Activated CD4-positive, alpha-beta T cell treated with anti-CD3 and anti-CD28 coated beads for 36 hours (primary cell): ENCODE measurements around the gene ICE2. TPM values are rescaled to one million over a fixed set of nuclear protein-coding genes. Genes with fewer than 3 reads are reported as not detected.

Experiments
- ATAC-seq: fragments of 200-7000 bp; cut with Tn5 transposase; one replicate; pipeline ENCODE4 v1.10.0; 2021; ENCODE audit warnings: mild to moderate bottlenecking, moderate library complexity
- CTCF ChIA-PET: fragments of 350-600 bp; sonication (Branson Sonifier 250); formaldehyde crosslinking; loops from one replicate; lab custom pipeline; 2021; ENCODE audit warnings: antibody characterized with exemption; lab: Charles Lee
- POLR2A ChIA-PET: fragments of 350-600 bp; sonication (Branson Sonifier 250); formaldehyde crosslinking; loops from one replicate; lab custom pipeline; 2021; ENCODE audit warnings: antibody characterized with exemption, inconsistent platforms; lab: Charles Lee
- DNase-seq: peaks from one replicate; pipeline ENCODE4 v3.0.0-alpha.2; 2020
- H3K27ac Mint-ChIP-seq: one replicate; pipeline ENCODE4 v1.8.0; 2021; ENCODE audit warnings: mixed read lengths
- H3K27me3 Mint-ChIP-seq: one replicate; pipeline ENCODE4 v1.8.0; 2021; ENCODE audit warnings: mixed read lengths
- H3K36me3 Mint-ChIP-seq: one replicate; pipeline ENCODE4 v1.8.0; 2021; ENCODE audit warnings: low read depth, mixed read lengths
- H3K4me1 Mint-ChIP-seq: one replicate; pipeline ENCODE4 v1.8.0; 2021; ENCODE audit warnings: mixed read lengths
- H3K4me3 Mint-ChIP-seq: one replicate; pipeline ENCODE4 v1.8.0; 2021; ENCODE audit warnings: mild to moderate bottlenecking, moderate library complexity, mixed read lengths
- H3K9me3 Mint-ChIP-seq: one replicate; pipeline ENCODE4 v1.8.0; 2021; ENCODE audit warnings: low read depth, mixed read lengths
- intact Hi-C, 2 experiments: fragments of 100-400 bp; cut with DNase I in 1 of 2; cut with micrococcal nuclease in 1 of 2; formaldehyde crosslinking; loops; one replicate each; pipeline versions ENCODE4 v1.14.2 to v1.15.1; 2022 to 2024; cut with DNase I, micrococcal nuclease
- total RNA-seq, 2 experiments: library from RNA; stranded (reverse); gene quantifications; one replicate each; pipeline ENCODE4 v1.2.3, GENCODE V29; 2021

The ICE2 gene
- total RNA-seq, 2 experiments from 2014 or later: 72.8 to 81.6 TPM

GRCh38 chr15:60494108-60494507 is 15.2 kb upstream of the ICE2 start:
- CTCF ChIA-PET: interaction anchor here (1.2 to 1.8 kb wide), 3 partner anchors 11 to 91 kb away, joined by 4 read pairs; no protein-coding TSS in a partner anchor
- Mint-ChIP-seq H3K9me3 (no peaks in the 10 kb centered on the region), H3K4me1 (peaks cover 2% of the 10 kb centered on the region), H3K4me3 (no peak overlapping the region), H3K27ac (no peak overlapping the region), H3K27me3 (no peaks in the 10 kb centered on the region), H3K36me3 (peaks cover 14% of the 10 kb centered on the region)
- intact Hi-C loops: no loop called here
- DNase-seq: no peak
- ATAC-seq: no peak
- POLR2A ChIA-PET: interaction anchor here (0.6 to 0.7 kb wide), 2 partner anchors 14 to 346 kb away, joined by 3 to 5 read pairs; no protein-coding TSS in a partner anchor

GRCh38 chr15:60493166-60493565 is 14.2 kb upstream of the ICE2 start:
- ChIA-PET CTCF (interaction anchor here (1.2 kb wide), 1 partner anchor 10 kb away, joined by 4 read pairs; no protein-coding TSS in a partner anchor), POLR2A (no interaction called here)
- no peak for DNase-seq
- Mint-ChIP-seq H3K27ac (no peak overlapping the region), H3K4me3 (no peak overlapping the region), H3K4me1 (peaks cover 2% of the 10 kb centered on the region), H3K36me3 (peaks cover 11% of the 10 kb centered on the region), H3K27me3 (no peaks in the 10 kb centered on the region), H3K9me3 (no peaks in the 10 kb centered on the region)
- ATAC-seq: no peak
- intact Hi-C loops: no loop called here

- ATAC-seq (no peak), DNase-seq (no peak)
- H3K27me3 Mint-ChIP-seq: no peaks in the 10 kb centered on the region
- no peak overlapping the region for H3K27ac Mint-ChIP-seq
- H3K36me3 Mint-ChIP-seq: no peaks in the 10 kb centered on the region
- ChIA-PET CTCF (no interaction called here), POLR2A (no interaction called here)
- peaks cover 16% of the 10 kb centered on the region for H3K4me1 Mint-ChIP-seq
- intact Hi-C loops: no loop called here
- H3K9me3 Mint-ChIP-seq: no peaks in the 10 kb centered on the region
- H3K4me3 Mint-ChIP-seq: no peak overlapping the region
Measured at GRCh38 chr15:60486742-60487141, 7.8 kb upstream of the ICE2 start.

- no peak overlapping the region for H3K4me3 Mint-ChIP-seq
- peaks cover 18% of the 10 kb centered on the region for H3K4me1 Mint-ChIP-seq
- no peak for DNase-seq
- no peaks in the 10 kb centered on the region for H3K27me3 Mint-ChIP-seq
- CTCF ChIA-PET: interaction anchor here (0.5 to 1.6 kb wide), 3 partner anchors 25 to 126 kb away, joined by 3 to 10 read pairs (median 4); no protein-coding TSS in a partner anchor
- no peak for ATAC-seq
- intact Hi-C loops: no loop called here
- POLR2A ChIA-PET: interaction anchor here (0.7 kb wide), 1 partner anchor 46 kb away, joined by 4 read pairs; no protein-coding TSS in a partner anchor
- H3K9me3 Mint-ChIP-seq: no peaks in the 10 kb centered on the region
- H3K27ac Mint-ChIP-seq: no peak overlapping the region
- no peaks in the 10 kb centered on the region for H3K36me3 Mint-ChIP-seq
Measured at GRCh38 chr15:60485365-60486055, 6.6 kb upstream of the ICE2 start.

- POLR2A ChIA-PET: no interaction called here
- DNase-seq (no peak), ATAC-seq (no peak)
- Mint-ChIP-seq H3K36me3 (peaks cover 2% of the 10 kb centered on the region), H3K27me3 (no peaks in the 10 kb centered on the region), H3K4me3 (no peak overlapping the region), H3K27ac (no peak overlapping the region), H3K4me1 (peaks cover 30% of the 10 kb centered on the region), H3K9me3 (no peaks in the 10 kb centered on the region)
- intact Hi-C loops: no loop called here
- CTCF ChIA-PET: interaction anchor here (0.7 to 1.8 kb wide), 4 partner anchors 11 to 122 kb away, joined by 3 to 6 read pairs (median 4); no protein-coding TSS in a partner anchor
Measured at GRCh38 chr15:60483042-60483441, 4.1 kb upstream of the ICE2 start.

GRCh38 chr15:60480888-60481287 is 1.9 kb upstream of the ICE2 start:
- no peaks in the 10 kb centered on the region for H3K27me3 Mint-ChIP-seq
- no peak overlapping the region for H3K27ac Mint-ChIP-seq
- no peaks in the 10 kb centered on the region for H3K9me3 Mint-ChIP-seq
- H3K4me1 Mint-ChIP-seq: peaks cover 49% of the 10 kb centered on the region
- ATAC-seq (no peak), DNase-seq (no peak)
- POLR2A ChIA-PET: interaction anchor here (0.6 to 0.7 kb wide), 2 partner anchors 13 to 17 kb away, joined by 3 to 5 read pairs; no protein-coding TSS in a partner anchor
- H3K4me3 Mint-ChIP-seq: no peak overlapping the region
- intact Hi-C loops: no loop called here
- CTCF ChIA-PET: interaction anchor here (1.0 to 1.3 kb wide), 2 partner anchors 22 to 122 kb away, joined by 3 read pairs; no protein-coding TSS in a partner anchor
- peaks cover 13% of the 10 kb centered on the region for H3K36me3 Mint-ChIP-seq

GRCh38 chr15:60480149-60480548 is 1.2 kb upstream of the ICE2 start:
- Mint-ChIP-seq H3K4me3 (peak overlapping the region; percentile 91), H3K27me3 (no peaks in the 10 kb centered on the region), H3K36me3 (peaks cover 13% of the 10 kb centered on the region), H3K27ac (peak overlapping the region; percentile 98), H3K4me1 (peaks cover 50% of the 10 kb centered on the region), H3K9me3 (no peaks in the 10 kb centered on the region)
- intact Hi-C loops: no loop called here
- ChIA-PET CTCF (interaction anchor here (0.6 to 1.3 kb wide), 7 partner anchors 9 to 153 kb away, joined by 3 to 5 read pairs (median 3); no protein-coding TSS in a partner anchor), POLR2A (interaction anchor here (0.6 kb wide), 2 partner anchors 14 to 447 kb away, joined by 5 read pairs; no protein-coding TSS in a partner anchor)
- DNase-seq (no peak), ATAC-seq (no peak)

GRCh38 chr15:60479361-60480110 is 594 bp upstream of the ICE2 start:
- POLR2A ChIA-PET: interaction anchor here (0.6 kb wide), 1 partner anchor 447 kb away, joined by 5 read pairs; no protein-coding TSS in a partner anchor
- peak; percentile 24 for DNase-seq

GRCh38 chr15:60477916-60478565 is 901 bp downstream of the ICE2 start:
- DNase-seq: no peak

More at GRCh38 chr15:60479361-60480110, 594 bp upstream of the ICE2 start:
- Mint-ChIP-seq H3K27ac (peak overlapping the region; percentile 98), H3K27me3 (no peaks in the 10 kb centered on the region), H3K36me3 (peaks cover 19% of the 10 kb centered on the region), H3K9me3 (no peaks in the 10 kb centered on the region), H3K4me3 (peak overlapping the region; percentile 91), H3K4me1 (peaks cover 56% of the 10 kb centered on the region)
- ATAC-seq: peak; percentile 7
- intact Hi-C loops: loop anchor here (1.0 to 5.0 kb wide), 10 partner anchors 28 to 792 kb away; partner anchors contain the start of genes BNIP2 (in 2 of the 2) and ANXA2 (in 1 of the 2)
- CTCF ChIA-PET: interaction anchor here (0.6 to 2.1 kb wide), 9 partner anchors 9 to 153 kb away, joined by 3 to 8 read pairs (median 3); no protein-coding TSS in a partner anchor

GRCh38 chr15:60477164-60477563 is 1.8 kb downstream of the ICE2 start:
- Mint-ChIP-seq H3K36me3 (peaks cover 23% of the 10 kb centered on the region), H3K4me1 (peaks cover 52% of the 10 kb centered on the region), H3K27me3 (no peaks in the 10 kb centered on the region), H3K27ac (no peak overlapping the region), H3K4me3 (peak overlapping the region; percentile 91), H3K9me3 (no peaks in the 10 kb centered on the region)
- ChIA-PET CTCF (interaction anchor here (0.6 to 1.6 kb wide), 2 partner anchors 32 to 440 kb away, joined by 3 to 6 read pairs; no protein-coding TSS in a partner anchor), POLR2A (interaction anchor here (1.0 to 1.8 kb wide), 4 partner anchors 14 to 456 kb away, joined by 3 to 4 read pairs (median 4); no protein-coding TSS in a partner anchor)
- ATAC-seq (no peak), DNase-seq (no peak)
- intact Hi-C loops: loop anchor here (5.0 kb wide), 3 partner anchors 45 to 790 kb away; partner anchors contain the start of gene BNIP2 (in 1 of the 2)

More at GRCh38 chr15:60477916-60478565, 901 bp downstream of the ICE2 start:
- CTCF ChIA-PET: interaction anchor here (0.5 to 2.1 kb wide), 7 partner anchors 30 to 439 kb away, joined by 3 to 8 read pairs (median 3); no protein-coding TSS in a partner anchor
- peak overlapping the region; percentile 98 for H3K27ac Mint-ChIP-seq
- H3K36me3 Mint-ChIP-seq: peaks cover 21% of the 10 kb centered on the region
- POLR2A ChIA-PET: interaction anchor here (0.7 to 1.8 kb wide), 6 partner anchors 14 to 455 kb away, joined by 3 to 4 read pairs (median 4); no protein-coding TSS in a partner anchor
- intact Hi-C loops: loop anchor here (2.0 to 5.0 kb wide), 5 partner anchors 44 to 791 kb away; partner anchors contain the start of gene BNIP2 (in 1 of the 2)
- no peaks in the 10 kb centered on the region for H3K9me3 Mint-ChIP-seq
- H3K27me3 Mint-ChIP-seq: no peaks in the 10 kb centered on the region
- peaks cover 50% of the 10 kb centered on the region for H3K4me1 Mint-ChIP-seq
- no peak for ATAC-seq
- H3K4me3 Mint-ChIP-seq: peak overlapping the region; percentile 91
